ENCODE measurements around the gene IQCF5.
"Not testable (repeated sequence)": the region's sequence is repeated elsewhere in the genome, so short reads cannot be mapped to it uniquely, and the experiment has no call there.

The IQCF5 gene

GRCh38 chr3:51886447-51886846 lies 11.0 kb upstream of the IQCF5 start:
- TF ChIP-seq POLR2A (IDR thresholded peaks at IDR 0.05; ENCODE audit: low read length) (no peak), GATA1 (IDR thresholded peaks at IDR 0.05; ENCODE audit: low read depth, low read length) (no peak)
- no peak for DNase-seq

- no peak for TF ChIP-seq POLR2A (IDR thresholded peaks at IDR 0.05; ENCODE audit: low read length)
- TF ChIP-seq GATA1 (IDR thresholded peaks at IDR 0.05; ENCODE audit: low read depth, low read length): no peak
- DNase-seq: no peak
These were observed 4.5 kb upstream of the IQCF5 start for GRCh38 chr3:51879937-51880336.

GRCh38 chr3:51876186-51876585 lies 785 bp upstream of the IQCF5 start:
- DNase-seq: no peak
- no peak for TF ChIP-seq GATA1 (IDR thresholded peaks at IDR 0.05; ENCODE audit: low read depth, low read length)
- TF ChIP-seq POLR2A (IDR thresholded peaks at IDR 0.05; ENCODE audit: low read length): no peak

GRCh38 chr3:51874889-51875288 lies 512 bp downstream of the IQCF5 start:
- no peak for DNase-seq
- TF ChIP-seq POLR2A (IDR thresholded peaks at IDR 0.05; ENCODE audit: low read length): no peak
- TF ChIP-seq GATA1 (IDR thresholded peaks at IDR 0.05; ENCODE audit: low read depth, low read length): no peak

GRCh38 chr3:51874411-51874810 lies 990 bp downstream of the IQCF5 start:
- no peak for TF ChIP-seq GATA1 (IDR thresholded peaks at IDR 0.05; ENCODE audit: low read depth, low read length)
- TF ChIP-seq POLR2A (IDR thresholded peaks at IDR 0.05; ENCODE audit: low read length): no peak
- no peak for DNase-seq

GRCh38 chr3:51873876-51874275 lies 1.5 kb downstream of the IQCF5 start:
- DNase-seq: no peak
- TF ChIP-seq GATA1 (IDR thresholded peaks at IDR 0.05; ENCODE audit: low read depth, low read length): no peak
- TF ChIP-seq POLR2A (IDR thresholded peaks at IDR 0.05; ENCODE audit: low read length): no peak

- no peak for TF ChIP-seq GATA1 (IDR thresholded peaks at IDR 0.05; ENCODE audit: low read depth, low read length)
- no peak for DNase-seq
These were observed 2.1 kb downstream of the IQCF5 start for GRCh38 chr3:51873253-51873766.

- TF ChIP-seq GATA1 (IDR thresholded peaks at IDR 0.05; ENCODE audit: low read depth, low read length): no peak
- no peak for TF ChIP-seq POLR2A (IDR thresholded peaks at IDR 0.05; ENCODE audit: low read length)
- no peak for DNase-seq
These were observed 6.1 kb downstream of the IQCF5 start for GRCh38 chr3:51869304-51869703.

- not testable (repeated sequence) for DNase-seq
These were observed 6.5 kb downstream of the IQCF5 start for GRCh38 chr3:51868896-51869295.

GRCh38 chr3:51862886-51863285 lies 12.5 kb downstream of the IQCF5 start:
- no peak for TF ChIP-seq POLR2A (IDR thresholded peaks at IDR 0.05; ENCODE audit: low read length)
- TF ChIP-seq GATA1 (IDR thresholded peaks at IDR 0.05; ENCODE audit: low read depth, low read length): no peak

GRCh38 chr3:51860703-51861665 lies 14.4 kb downstream of the IQCF5 start, which contains the start of gene IQCF2:
Gene IQCF2 (plus strand): TSS chr3:51861615. CDS start chr3:51861667, 52 bp downstream.
- DNase-seq: peak in 1 of 2 experiments; percentile 5
- TF ChIP-seq GATA1 (IDR thresholded peaks at IDR 0.05; ENCODE audit: low read depth, low read length) (no peak), POLR2A (IDR thresholded peaks at IDR 0.05; ENCODE audit: low read length) (no peak)

More at GRCh38 chr3:51862886-51863285, 12.5 kb downstream of the IQCF5 start:
- no peak for DNase-seq

GRCh38 chr3:51855411-51855810 lies 20.0 kb downstream of the IQCF5 start:
- DNase-seq: not testable (repeated sequence)

GRCh38 chr3:51845129-51845528 lies 30.3 kb downstream of the IQCF5 start:
- TF ChIP-seq POLR2A (IDR thresholded peaks at IDR 0.05; ENCODE audit: low read length) (no peak), GATA1 (IDR thresholded peaks at IDR 0.05; ENCODE audit: low read depth, low read length) (no peak)
- no peak for DNase-seq

GRCh38 chr3:51836606-51837005 lies 38.8 kb downstream of the IQCF5 start:
- DNase-seq: no peak
- TF ChIP-seq GATA1 (IDR thresholded peaks at IDR 0.05; ENCODE audit: low read depth, low read length) (no peak), POLR2A (IDR thresholded peaks at IDR 0.05; ENCODE audit: low read length) (no peak)

GRCh38 chr3:51830836-51831385 lies 44.5 kb downstream of the IQCF5 start:
- DNase-seq: no peak
- no peak for TF ChIP-seq GATA1 (IDR thresholded peaks at IDR 0.05; ENCODE audit: low read depth, low read length)

Measured in erythroblast (primary cell).